ENCODE results near the gene FXYD6.
"Not testable (repeated sequence)": the region's sequence is repeated elsewhere in the genome, so short reads cannot be mapped to it uniquely, and the experiment has no call there.

The FXYD6 gene

DNA sequence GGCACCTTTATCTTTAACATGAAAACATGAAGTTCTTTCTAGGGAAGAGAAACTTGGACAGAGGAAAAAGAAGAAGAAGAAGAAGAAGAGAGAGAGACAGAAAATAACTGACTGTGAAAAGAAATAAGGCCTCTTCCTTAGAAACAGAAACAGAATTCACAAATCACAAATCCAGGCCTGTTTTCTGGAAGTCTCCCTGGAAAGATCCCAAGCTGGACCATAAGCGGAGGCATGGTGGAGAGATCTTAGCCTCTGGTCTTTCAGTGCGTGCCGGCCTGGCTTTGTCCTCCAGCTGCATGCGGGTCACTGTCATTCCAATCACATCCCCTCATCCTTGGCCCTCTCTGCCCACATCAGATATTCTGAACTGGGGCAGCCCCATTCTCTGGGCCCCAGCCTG, 6.9 kb downstream of the FXYD6 start:
- no peak for DNase-seq (ENCODE audit: low read depth)

DNA sequence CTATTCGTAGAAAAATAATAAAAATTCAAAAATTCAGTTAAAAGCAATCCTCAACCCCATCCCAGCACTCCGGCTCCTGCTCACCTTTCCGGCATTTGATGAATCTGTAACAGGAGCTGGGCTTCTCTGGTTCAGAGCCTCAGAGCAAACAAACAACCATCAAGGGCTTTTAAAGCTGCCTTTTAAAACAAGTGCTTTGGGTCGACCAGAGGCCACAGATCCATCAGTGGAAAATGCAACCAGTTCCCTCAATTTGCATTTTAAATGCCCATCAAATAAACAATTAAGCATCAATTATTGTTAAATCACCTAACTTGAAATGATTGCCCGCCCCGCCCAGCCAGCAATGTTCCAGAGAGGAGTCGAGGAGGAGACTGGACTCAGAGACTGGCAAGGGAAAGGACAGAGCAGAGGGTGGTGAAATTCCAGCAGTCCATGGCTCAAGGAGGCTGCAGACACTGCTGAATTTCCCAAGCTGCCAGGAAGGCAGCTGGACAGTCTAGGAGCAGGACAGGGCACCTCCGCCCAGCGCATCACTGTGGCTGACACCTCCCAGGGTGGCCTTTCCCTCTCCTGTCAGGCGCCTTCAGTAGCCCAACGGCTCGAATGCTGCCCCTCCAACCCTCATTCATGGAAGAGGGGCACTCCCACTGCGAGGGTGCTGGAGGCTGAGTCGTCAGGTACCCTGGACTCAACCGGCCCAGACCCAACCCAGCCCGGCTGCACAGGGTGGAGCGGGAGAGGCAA, 7.5 kb downstream of the FXYD6 start:
- DNase-seq (ENCODE audit: low read depth), result no peak

DNA sequence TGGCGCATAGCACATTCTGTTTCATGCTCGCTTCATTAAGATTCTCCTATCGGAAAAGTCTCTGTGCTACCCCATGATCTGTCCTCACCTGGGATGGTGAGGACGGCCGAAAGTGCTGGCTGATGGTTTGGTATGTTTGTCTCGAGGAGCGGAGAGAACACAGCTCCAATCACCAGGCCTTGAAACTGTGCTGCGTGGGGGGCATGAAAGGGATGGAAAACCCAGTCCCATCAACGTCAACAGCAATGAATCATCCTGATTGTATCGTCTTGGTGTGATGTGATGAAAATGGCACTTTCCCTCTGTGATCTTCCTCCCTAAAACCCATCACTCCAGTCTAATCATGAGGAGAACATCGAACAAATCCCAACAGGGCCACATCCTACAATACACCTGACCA, 8.4 kb downstream of the FXYD6 start:
- DNase-seq (ENCODE audit: low read depth), result no peak

DNA sequence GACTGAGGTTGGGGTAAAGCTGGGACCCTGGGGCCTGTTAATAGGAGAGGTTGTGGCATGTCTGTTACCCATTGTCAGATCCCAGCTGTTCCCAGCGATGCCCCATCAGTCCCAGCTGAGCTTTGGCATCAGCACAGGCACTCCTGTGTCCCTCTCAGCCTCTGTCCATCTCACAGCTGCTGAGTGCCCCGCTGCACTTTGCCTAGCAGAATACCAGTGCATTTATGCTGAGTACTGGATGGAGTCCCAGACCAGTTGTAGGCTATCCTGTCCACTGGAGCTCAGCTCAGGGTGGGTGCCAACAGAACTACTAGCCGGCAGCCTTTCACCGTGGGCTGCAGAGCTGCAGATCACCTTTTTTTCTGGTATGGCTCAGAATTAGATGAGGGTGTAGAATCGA, 9.9 kb downstream of the FXYD6 start:
- DNase-seq (ENCODE audit: low read depth), result no peak

DNA sequence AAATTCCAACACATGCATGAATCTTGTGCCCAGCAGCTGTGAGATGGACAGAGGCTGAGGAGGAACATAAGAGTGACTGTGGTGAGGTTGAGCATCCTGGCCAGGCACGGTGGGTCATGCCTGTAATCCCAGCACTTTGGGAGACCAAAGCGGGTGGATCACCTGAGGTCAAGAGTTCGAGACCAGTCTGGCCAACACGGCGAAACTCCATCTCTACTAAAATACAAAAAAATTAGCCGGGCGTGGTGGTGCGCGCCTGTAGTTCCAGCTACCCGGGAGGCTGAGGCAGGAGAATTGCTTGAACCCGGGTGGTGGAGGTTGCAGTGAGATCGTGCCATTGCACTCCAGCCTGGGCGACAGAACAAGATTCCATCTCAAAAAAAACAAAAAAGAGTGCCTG, 10.9 kb downstream of the FXYD6 start:
- not testable (repeated sequence) for DNase-seq (ENCODE audit: low read depth)

DNA sequence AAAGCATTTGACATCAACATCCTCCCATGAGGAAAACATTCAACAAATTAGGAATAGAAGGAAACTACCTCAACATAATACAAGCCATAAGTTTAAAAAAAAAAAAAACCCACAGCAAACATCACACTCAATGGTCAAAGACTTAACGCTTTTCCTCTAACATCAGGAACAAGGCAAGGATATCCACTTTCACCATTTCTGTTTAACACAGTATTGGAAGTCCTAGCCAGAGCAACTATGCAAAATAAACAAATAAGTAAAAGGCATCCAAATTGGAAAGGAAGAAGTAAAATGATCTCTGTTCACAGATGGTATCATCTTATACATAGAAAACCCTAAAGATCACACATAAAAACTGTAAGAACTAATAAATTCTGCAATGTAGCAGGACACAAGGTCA, 13.1 kb downstream of the FXYD6 start:
- no peak for DNase-seq (ENCODE audit: low read depth)

DNA sequence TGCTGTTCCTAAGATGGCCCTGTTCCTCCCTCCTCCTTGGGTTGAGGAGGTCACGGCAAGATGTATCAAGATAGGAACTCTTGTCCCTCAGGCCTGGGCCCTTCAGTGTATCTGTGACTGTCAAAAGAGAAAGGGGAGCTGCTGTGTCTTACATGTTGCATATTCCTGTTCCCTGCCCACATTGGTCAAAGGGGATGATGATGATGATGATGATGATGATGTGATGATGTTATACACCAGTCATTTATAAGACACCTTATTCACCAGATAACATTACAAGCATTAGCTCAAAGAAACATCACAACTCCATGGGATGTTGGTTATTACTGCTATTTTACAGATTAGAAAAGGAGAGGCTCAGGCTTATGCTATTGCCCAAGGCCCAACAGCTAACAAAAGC, 13.7 kb downstream of the FXYD6 start:
- no peak for DNase-seq (ENCODE audit: low read depth)

DNA sequence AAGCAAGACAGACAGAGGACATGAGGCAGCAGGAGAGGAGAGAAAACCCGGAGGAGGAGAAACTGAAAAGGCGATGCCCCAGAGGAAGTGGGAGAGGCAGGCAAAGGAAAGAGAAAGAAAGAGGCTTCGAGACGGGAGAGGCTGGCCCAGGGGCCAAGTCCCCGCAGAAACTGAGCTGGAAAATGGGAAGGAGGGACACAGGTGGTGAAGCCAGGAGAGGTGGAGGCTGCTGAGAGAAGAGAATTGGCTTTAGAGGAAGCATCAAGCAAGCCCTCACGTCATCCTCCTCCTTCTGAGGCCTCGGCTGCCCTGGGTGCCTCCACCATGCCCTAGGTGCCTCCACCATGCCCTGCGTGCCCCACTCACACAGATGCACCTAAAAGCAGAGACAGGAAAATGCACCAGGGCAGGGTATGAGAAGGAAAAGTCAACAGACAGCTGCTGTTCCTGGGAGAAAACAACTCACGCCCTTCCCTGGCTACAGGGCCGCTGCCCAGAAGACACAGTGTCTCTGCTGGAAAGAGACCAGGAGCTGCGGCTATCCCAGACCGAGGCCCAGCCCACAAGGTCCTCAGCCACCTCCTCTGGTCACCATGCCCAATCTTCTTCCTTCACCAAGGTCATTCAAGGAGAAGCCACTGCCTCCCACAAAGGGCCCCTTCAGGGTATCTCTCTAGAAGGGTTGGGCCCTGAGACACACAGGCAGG, 14.3 kb downstream of the FXYD6 start:
- DNase-seq (ENCODE audit: low read depth), result no peak

- no peak for DNase-seq (ENCODE audit: low read depth)
Observed at GRCh38 chr11:117861151-117862018, 15.1 kb downstream of the FXYD6 start.

DNA sequence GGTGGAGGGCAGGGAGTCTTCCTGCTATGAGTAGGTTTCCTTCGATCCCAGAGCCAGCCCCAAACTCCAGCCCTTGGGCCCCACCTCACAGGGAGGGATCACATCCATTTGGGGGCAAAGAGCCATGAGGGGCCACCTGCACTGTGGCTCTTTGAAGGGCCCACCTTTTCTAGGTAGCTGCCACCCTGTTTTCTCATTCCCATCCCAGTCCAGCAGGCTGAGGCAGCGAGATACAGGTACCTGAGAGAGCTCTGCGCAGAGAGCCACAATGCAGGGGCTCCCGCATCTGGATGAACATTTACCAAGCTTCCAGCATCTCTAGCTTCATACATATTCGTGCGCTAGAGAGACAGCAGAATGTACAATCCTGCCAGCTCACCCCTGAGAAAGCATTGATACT, 16.3 kb downstream of the FXYD6 start:
- no peak for DNase-seq (ENCODE audit: low read depth)

GRCh38 chr11:117859488-117860112, 16.9 kb downstream of the FXYD6 start:
- no peak for DNase-seq (ENCODE audit: low read depth)

DNA sequence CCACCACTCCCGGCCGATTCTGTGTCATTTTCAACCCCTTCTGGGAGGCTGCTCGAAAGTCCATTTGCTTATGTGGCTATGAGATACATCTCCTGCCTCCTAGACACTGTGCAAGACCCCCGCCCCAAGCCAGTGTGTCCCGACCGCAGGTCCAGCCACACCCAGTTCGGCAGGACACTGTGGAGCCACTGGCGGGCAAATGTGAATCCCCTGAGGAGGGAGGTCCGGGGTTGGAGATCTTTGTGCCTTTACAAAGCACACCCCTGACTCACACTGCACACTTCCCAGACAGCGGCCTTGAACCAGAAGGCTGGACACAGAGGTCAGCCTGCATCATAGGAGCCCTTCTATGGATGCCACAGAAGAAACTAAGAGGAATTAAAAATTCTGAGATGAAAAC, 17.4 kb downstream of the FXYD6 start:
- no peak for DNase-seq (ENCODE audit: low read depth)

DNA sequence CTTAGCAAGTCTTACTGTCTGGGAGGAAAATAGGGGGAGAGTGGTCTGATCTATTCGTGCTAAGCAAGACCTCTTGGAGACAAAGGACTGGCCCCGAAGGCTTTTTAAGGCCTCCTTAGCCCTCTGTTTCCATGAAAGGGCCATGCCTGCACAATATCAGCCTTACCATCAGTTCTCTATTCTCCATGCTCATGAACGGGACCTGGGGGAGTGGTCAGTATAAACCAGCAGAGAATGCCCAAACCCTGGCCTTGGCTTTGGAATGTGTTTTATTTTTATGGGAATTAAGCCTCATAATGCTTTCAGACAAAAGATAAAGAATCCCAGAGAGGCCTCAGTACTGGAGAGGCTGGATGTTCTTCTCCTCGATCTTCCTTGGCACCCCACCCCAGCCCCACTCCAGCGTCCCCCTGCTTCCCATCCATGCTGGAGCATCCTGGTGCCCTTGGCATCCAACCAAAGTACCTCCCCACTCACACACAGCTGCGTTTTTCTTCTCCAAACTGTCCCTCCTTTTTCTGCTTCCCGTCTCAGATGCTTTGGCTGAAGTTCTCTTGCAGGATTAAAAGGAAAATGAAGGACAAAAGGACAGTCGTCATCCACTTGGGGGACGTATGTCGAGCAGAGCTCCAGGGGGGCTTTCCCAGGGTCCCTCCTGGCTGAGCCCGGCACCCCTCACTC, 18.6 kb downstream of the FXYD6 start:
- DNase-seq (ENCODE audit: low read depth), result no peak

DNA sequence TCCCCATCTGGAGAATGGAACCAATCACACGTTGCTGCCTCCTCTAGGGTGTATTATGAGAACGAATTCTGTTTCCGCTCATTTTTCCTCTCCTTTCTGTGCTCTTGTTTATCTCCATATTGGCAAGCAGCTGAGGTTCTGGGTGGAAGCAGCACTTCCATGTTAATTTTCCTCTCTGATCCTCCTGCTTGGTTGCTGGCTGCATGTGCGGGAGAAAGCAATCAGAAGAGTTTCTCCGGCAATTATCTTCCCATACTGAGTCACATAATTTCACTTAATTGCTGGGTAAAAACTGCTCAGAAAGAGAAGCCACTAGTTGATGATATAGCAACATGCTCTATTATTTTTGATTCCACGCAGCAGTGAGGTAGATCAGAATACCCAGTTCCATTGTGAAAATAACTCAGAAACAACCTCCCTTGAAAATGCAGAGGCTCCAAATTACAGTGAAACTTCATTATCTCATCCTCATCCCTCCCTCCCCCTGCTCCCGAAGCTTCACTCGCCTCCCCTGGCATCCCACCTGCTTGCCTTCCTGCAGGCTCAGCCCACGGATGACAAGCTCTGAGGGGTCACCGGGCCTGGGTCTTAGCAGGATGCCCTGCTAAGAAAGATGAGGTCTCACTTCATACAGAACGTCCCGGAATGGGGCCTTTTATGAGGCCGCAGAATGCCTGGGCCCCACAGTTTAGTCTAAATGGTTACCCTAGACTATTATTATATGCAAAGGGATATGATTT, 20.4 kb downstream of the FXYD6 start:
- DNase-seq (ENCODE audit: low read depth), result no peak

GRCh38 chr11:117855186-117855845, 21.1 kb downstream of the FXYD6 start:
- no peak for DNase-seq (ENCODE audit: low read depth)

DNA sequence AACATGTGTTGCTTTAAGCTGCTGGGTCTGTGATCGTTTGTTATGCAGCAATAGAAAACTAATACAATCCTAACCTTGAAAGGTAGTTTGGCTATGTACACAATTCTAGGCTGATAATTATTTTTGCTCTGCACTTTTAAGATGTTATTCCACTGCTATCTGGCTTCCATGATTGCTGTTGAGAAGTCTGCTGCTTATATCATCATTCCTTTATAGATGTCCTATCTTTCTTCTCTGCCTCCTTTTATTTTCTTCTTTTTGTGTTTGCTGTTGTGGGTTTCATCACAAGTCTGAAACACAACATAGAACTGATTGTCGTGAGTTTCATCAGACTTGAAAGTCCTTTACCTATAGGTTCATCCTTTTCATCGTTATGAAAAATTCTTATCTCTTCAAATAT, 24.1 kb downstream of the FXYD6 start:
- DNase-seq (ENCODE audit: low read depth), result no peak

- no peak for DNase-seq (ENCODE audit: low read depth)
Observed at GRCh38 chr11:117851852-117852251, 24.6 kb downstream of the FXYD6 start.

DNA sequence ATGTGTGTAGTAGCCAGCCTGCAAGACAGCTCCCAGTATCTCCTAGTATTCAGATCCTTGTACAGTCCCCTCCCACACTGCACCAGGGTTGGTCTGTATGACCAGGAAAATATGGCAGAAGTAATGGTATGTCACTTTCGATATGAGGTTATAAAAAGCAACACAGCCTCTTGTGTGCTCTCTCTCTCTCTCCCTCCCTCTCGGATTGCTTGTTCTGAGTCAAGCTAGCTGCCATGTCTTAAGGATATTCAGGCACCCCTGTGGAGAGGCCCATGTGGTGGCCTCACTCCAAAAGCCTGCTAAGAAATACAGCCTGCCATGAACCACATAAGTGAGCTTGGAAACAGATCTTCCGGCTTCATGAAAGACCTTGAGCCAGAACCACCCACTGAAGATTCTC, 25.4 kb downstream of the FXYD6 start:
- no peak for DNase-seq (ENCODE audit: low read depth)

- DNase-seq (ENCODE audit: low read depth), result no peak
Observed at GRCh38 chr11:117849781-117850414, 26.6 kb downstream of the FXYD6 start.

Data from activated gamma-delta T cell treated with anti-CD3 and anti-CD28 coated beads, Interleukin-2, amount 50 U/mL, for 16 hours (primary cell).